Omental fat pad (tissue), 4 donors: ENCODE measurements around the gene CYP24A1. TPM values are rescaled to one million over a fixed set of nuclear protein-coding genes. Genes with fewer than 3 reads are reported as not detected.

Experiments
- ATAC-seq: fragments of 150-250 bp; one replicate; pipeline ENCODE4 v1.9.1; 2016; ENCODE audit warnings: mild to moderate bottlenecking, moderate library complexity; ENCODE audit not compliant: low FRiP score
- DNase-seq: peaks from one replicate; pipeline ENCODE4 v3.0.0-alpha.2; 2019; ENCODE audit warnings: low spot score
- total RNA-seq, 4 donors: library from RNA; depleted of rRNA; stranded (reverse); fragments of >200 nt; gene quantifications; one replicate each; pipeline ENCODE4 v1.1.0, GENCODE V29; 2016
- TF ChIP-seq, protein P1 (sequence below), 3 donors: fragments of 450-650 bp; IDR thresholded peaks; one replicate each; pipeline ENCODE4 v1.5.1; 2016 to 2017; ENCODE audit warnings: antibody characterized with exemption in 3 of 3, mild to moderate bottlenecking in 3 of 3, moderate library complexity in 2 of 3

The CYP24A1 gene
- total RNA-seq, 4 donors from 2014 or later = 0.12 TPM; not detected in 3

DNA sequence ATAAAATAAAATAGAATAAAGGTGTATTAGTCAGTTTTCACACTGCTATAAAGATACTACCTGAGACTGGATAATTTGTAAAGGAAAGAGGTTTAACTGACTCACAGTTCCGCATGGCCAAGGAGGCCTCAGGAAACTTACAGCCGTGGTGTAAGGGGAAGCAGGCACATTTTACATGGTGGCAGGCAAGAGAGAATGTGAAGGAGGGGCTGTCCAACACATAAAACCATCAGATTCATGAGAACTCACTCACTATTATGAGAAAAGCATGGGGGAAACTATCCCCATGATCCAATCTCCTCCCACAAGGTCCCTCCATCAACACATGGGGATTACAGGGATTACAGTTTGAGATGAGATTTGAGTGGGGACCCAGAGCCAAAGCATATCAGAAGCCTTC lies 62.3 kb downstream of the CYP24A1 start:
- ATAC-seq = no peak
- DNase-seq = no peak
- TF ChIP-seq, protein P1, sequence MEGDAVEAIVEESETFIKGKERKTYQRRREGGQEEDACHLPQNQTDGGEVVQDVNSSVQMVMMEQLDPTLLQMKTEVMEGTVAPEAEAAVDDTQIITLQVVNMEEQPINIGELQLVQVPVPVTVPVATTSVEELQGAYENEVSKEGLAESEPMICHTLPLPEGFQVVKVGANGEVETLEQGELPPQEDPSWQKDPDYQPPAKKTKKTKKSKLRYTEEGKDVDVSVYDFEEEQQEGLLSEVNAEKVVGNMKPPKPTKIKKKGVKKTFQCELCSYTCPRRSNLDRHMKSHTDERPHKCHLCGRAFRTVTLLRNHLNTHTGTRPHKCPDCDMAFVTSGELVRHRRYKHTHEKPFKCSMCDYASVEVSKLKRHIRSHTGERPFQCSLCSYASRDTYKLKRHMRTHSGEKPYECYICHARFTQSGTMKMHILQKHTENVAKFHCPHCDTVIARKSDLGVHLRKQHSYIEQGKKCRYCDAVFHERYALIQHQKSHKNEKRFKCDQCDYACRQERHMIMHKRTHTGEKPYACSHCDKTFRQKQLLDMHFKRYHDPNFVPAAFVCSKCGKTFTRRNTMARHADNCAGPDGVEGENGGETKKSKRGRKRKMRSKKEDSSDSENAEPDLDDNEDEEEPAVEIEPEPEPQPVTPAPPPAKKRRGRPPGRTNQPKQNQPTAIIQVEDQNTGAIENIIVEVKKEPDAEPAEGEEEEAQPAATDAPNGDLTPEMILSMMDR (IDR thresholded peaks at IDR 0.05) = no peak

DNA sequence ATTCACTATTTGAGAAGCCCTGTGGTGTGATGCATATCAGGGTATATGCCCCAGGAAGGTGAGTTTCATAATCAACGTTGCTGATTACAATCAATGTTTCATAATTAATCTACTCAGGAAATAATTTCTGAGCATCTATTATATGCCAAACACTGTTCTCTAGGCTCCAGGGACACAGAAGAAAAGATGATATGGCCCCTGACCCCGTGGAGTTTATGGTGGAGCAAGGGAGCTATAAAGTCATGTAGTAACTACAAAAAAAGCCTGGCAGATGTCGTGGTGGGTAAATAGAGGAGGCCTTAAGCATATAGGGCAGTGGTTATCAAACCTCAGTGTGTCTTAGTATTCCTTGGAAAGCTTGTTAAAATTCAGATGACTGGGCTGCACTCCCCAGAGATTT lies 63.3 kb downstream of the CYP24A1 start:
- no peak for DNase-seq
- ATAC-seq = no peak
- TF ChIP-seq, protein P1 (IDR thresholded peaks at IDR 0.05) = no peak

DNA sequence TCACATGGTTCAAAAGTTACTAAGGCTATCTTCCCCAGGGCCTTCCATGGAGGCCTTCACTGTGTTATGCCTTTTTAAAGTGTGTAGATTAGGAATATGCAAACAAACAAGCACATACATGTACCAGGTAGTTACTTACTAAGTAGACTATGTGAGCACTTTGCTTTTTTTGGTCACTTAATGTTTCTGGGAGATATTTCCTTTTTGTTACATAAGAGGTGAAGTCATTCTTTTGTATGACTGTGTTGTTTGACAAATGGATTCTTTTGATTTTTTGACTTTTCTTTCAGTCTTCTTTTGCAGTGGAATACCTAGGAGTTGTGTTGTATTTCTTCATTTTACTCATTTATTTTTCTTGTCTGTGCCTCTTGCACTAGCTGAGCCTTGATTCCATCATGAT lies 63.7 kb downstream of the CYP24A1 start:
- TF ChIP-seq, protein P1 (IDR thresholded peaks at IDR 0.05) = no peak
- no peak for ATAC-seq
- no peak for DNase-seq

DNA sequence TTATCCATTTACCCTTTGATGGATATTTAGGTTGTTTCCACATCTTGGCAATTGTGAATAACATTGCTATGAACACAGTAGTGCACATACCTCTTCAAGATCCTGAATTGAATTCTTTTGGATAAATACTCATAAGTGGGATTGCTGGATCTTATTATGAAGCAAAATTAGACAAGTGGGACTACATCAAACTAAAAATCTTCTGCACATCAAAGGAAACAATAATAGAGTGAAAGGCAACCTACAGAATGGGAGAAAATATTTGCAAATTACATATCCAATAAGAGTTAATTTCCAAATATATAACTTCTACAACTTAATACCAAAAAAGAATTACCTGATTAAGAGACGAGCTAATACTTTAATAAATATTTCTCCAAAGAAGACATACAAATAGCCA lies 65.0 kb downstream of the CYP24A1 start:
- no peak for ATAC-seq
- TF ChIP-seq, protein P1 (IDR thresholded peaks at IDR 0.05) = no peak

DNA sequence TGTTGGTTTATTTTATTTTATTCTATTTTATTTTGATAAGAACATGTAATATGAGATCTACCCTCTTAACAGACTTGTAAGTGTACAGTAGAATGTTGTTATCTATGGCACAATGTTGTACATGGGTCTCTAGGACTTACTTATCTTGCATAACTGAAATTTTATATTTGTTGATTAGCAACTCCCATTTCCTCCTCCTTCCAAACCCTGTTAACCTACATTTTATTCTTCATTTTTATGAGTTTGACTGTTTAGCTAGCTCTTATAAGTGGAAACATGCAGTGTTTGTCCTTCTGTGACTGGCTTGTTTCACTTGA lies 65.5 kb downstream of the CYP24A1 start:
- DNase-seq = no peak
- ATAC-seq = no peak
- TF ChIP-seq, protein P1 (IDR thresholded peaks at IDR 0.05) = no peak

More for the DNA sequence above, 65.0 kb downstream of the CYP24A1 start:
- no peak for DNase-seq

DNA sequence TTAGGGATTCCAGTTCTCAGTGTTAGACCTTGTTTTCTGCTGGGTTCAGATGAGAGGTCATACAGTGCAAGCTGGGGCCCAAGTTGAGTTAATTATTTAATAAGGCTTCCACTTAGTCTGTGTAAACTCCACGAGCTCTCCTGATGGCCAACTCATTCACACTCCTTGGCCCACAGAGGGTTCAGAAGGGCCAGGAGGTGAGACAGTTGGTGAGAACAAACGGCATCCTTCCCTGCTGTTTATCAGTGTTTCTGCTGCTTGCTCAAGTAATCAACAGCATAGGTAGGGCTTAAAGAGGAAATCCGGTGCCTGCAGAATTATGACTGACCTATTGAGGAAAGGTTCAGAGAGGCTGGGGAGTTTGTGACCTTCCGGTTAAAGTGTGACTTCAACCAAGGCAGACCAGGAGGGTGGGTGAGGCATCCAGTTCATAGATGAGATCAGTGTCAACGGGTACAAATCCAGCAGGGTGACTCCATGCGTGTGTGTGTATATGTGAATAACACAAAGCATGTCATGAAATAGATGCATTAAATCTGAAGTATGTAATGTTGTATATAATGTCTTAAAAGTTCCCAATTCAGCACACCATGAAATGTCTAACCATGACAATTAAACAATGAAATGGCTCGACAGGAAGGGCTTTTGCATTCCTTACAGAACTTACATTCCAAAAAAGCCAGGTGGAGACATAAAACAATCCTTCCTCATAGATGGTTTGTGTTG lies 66.0 kb downstream of the CYP24A1 start:
- TF ChIP-seq, protein P1 (IDR thresholded peaks at IDR 0.05) = no peak
- DNase-seq (no peak), ATAC-seq (no peak)

DNA sequence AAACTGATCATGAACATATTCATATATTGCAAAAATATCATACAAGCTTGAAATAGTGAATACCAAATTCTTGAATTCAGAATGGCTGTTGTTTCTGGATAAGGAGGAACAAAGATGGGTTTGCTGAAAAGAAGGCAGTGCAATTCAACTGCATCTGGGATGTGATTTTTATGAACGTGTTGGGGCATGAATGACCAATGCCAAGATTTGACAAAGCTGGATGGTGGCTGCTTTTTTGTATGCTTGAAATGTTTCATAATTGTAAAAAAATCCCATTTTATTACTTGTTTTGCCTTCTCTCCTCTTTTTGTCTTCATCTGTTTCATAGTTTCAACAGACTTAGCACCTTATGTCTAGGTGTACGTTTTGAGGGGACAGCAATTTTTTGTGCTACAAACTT lies 66.6 kb downstream of the CYP24A1 start:
- ATAC-seq (no peak), DNase-seq (no peak)
- TF ChIP-seq, protein P1 (IDR thresholded peaks at IDR 0.05) = no peak
